ENCODE results near the gene PLB1.
"Not testable (repeated sequence)": the region's sequence is repeated elsewhere in the genome, so short reads cannot be mapped to it uniquely, and the experiment has no call there.

Gene PLB1

GRCh38 chr2:28533044-28533680 lies 37.3 kb downstream of the PLB1 start:
- DNase-seq (ENCODE audit: low read depth) = no peak

GRCh38 chr2:28534817-28535216 lies 39.0 kb downstream of the PLB1 start:
- no peak for DNase-seq (ENCODE audit: low read depth)

- no peak for DNase-seq (ENCODE audit: low read depth)
These were observed 42.3 kb downstream of the PLB1 start for GRCh38 chr2:28538134-28538533.

GRCh38 chr2:28538652-28539051 lies 42.8 kb downstream of the PLB1 start:
- DNase-seq (ENCODE audit: low read depth) = no peak

- no peak for DNase-seq (ENCODE audit: low read depth)
These were observed 43.3 kb downstream of the PLB1 start for GRCh38 chr2:28539118-28539541.

- peak; percentile 15 for DNase-seq (ENCODE audit: low read depth)
These were observed 47.6 kb downstream of the PLB1 start for GRCh38 chr2:28543316-28544035.

GRCh38 chr2:28544036-28544346 lies 48.1 kb downstream of the PLB1 start:
- DNase-seq (ENCODE audit: low read depth) = no peak

GRCh38 chr2:28544405-28544921 lies 48.6 kb downstream of the PLB1 start:
- no peak for DNase-seq (ENCODE audit: low read depth)

GRCh38 chr2:28544922-28545589 lies 49.2 kb downstream of the PLB1 start:
- no peak for DNase-seq (ENCODE audit: low read depth)

GRCh38 chr2:28545590-28546200 lies 49.8 kb downstream of the PLB1 start:
- DNase-seq (ENCODE audit: low read depth) = no peak

GRCh38 chr2:28546242-28546641 lies 50.4 kb downstream of the PLB1 start:
- DNase-seq (ENCODE audit: low read depth) = no peak

GRCh38 chr2:28547223-28547860 lies 51.5 kb downstream of the PLB1 start:
- DNase-seq (ENCODE audit: low read depth) = no peak

GRCh38 chr2:28547906-28548600 lies 52.2 kb downstream of the PLB1 start:
- DNase-seq (ENCODE audit: low read depth) = no peak

GRCh38 chr2:28550345-28550744 lies 54.5 kb downstream of the PLB1 start:
- DNase-seq (ENCODE audit: low read depth) = not testable (repeated sequence)

GRCh38 chr2:28552045-28552823 lies 56.4 kb downstream of the PLB1 start:
- no peak for DNase-seq (ENCODE audit: low read depth)

- no peak for DNase-seq (ENCODE audit: low read depth)
These were observed 60.4 kb downstream of the PLB1 start for GRCh38 chr2:28556303-28556702.

- DNase-seq (ENCODE audit: low read depth) = no peak
These were observed 61.7 kb downstream of the PLB1 start for GRCh38 chr2:28557389-28558131.

- no peak for DNase-seq (ENCODE audit: low read depth)
These were observed 62.4 kb downstream of the PLB1 start for GRCh38 chr2:28558158-28558820.

GRCh38 chr2:28558918-28559317 lies 63.1 kb downstream of the PLB1 start:
- peak; percentile 19 for DNase-seq (ENCODE audit: low read depth)

- no peak for DNase-seq (ENCODE audit: low read depth)
These were observed 68.0 kb downstream of the PLB1 start for GRCh38 chr2:28563869-28564268.
